Measurements from ENCODE around the gene SNAPC4.

The SNAPC4 gene, protein sequence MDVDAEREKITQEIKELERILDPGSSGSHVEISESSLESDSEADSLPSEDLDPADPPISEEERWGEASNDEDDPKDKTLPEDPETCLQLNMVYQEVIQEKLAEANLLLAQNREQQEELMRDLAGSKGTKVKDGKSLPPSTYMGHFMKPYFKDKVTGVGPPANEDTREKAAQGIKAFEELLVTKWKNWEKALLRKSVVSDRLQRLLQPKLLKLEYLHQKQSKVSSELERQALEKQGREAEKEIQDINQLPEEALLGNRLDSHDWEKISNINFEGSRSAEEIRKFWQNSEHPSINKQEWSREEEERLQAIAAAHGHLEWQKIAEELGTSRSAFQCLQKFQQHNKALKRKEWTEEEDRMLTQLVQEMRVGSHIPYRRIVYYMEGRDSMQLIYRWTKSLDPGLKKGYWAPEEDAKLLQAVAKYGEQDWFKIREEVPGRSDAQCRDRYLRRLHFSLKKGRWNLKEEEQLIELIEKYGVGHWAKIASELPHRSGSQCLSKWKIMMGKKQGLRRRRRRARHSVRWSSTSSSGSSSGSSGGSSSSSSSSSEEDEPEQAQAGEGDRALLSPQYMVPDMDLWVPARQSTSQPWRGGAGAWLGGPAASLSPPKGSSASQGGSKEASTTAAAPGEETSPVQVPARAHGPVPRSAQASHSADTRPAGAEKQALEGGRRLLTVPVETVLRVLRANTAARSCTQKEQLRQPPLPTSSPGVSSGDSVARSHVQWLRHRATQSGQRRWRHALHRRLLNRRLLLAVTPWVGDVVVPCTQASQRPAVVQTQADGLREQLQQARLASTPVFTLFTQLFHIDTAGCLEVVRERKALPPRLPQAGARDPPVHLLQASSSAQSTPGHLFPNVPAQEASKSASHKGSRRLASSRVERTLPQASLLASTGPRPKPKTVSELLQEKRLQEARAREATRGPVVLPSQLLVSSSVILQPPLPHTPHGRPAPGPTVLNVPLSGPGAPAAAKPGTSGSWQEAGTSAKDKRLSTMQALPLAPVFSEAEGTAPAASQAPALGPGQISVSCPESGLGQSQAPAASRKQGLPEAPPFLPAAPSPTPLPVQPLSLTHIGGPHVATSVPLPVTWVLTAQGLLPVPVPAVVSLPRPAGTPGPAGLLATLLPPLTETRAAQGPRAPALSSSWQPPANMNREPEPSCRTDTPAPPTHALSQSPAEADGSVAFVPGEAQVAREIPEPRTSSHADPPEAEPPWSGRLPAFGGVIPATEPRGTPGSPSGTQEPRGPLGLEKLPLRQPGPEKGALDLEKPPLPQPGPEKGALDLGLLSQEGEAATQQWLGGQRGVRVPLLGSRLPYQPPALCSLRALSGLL (N-terminal part only)

GRCh38 chr9:136400038-136400834 lies at the start of gene SNAPC4:
Gene SNAPC4, minus strand, starts transcription at chr9:136400170. Its CDS starts 1,742 bp downstream, at chr9:136398428.
- peak; percentile 4 for FAIRE-seq
- peak; percentile 91 for DNase-seq (ENCODE audit: insufficient read length, low spot score)

DNA sequence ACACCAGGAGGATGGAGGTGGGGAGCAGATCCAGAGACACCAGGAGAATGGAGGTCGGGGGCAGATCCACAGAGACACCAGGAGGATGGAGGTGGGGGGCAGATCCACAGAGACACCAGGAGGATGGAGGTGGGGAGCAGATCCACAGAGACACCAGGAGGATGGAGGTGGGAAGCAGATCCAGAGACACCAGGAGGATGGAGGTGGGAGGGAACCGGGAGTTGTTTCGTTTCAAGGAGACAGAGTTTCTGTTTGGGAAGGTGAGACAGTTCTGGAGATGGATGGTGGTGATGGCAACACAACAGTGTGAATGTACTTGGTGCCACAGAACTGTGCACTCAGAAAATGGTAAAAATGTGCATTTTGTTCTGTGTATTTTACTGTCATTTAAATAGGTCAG lies 48.7 kb upstream of the SNAPC4 start:
- FAIRE-seq (no peak), DNase-seq (ENCODE audit: insufficient read length, low spot score) (no peak)

DNA sequence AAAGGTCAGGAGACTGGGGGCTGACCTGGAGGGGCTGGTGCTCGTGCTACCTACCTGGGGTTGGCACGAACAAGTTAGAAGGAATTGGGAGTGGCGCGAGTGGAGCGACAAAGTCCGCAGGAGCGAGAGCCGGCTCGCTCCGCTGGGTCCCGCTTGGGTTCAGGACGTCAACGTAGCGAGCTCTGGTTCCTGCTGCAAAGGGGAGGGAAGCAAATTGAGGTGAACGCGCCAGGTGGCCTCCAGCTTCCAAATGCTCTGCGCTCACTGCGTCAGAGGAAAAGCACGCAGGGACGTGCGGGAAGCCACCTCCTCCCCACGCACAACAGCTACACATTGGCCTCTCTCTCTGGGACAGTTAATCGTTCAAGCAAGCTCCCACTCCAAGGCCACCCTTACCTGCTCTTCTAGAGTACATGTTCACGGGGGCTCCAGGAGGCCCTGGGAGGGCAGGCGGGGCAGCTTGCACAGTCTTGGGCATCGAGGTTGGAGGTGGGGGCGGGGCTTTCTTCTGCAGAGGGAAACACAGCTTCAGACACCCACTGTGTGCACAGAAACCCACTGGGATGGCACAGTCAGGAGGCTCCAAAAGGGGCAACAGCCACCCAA lies 47.3 kb upstream of the SNAPC4 start:
- DNase-seq (ENCODE audit: insufficient read length, low spot score) (no peak), FAIRE-seq (no peak)

DNA sequence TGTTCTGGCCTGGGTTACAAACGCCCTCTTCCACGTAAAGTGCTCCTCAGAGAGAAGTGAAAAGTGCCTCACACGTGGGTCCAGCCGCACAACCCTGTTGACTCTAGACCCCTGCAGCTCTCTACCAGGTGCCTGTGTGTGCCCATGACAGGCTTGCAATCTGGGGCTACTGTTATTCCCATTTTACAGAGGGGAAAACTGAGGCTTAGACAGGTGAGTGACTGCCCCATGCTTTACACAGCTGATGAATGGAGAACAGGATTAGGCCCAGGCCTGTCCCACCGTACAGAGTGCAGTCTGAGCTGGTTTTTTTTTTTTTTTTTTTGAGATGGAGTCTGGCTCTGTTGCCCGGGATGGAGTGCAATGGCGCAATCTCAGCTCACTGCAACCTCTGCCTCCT lies 45.8 kb upstream of the SNAPC4 start:
- no peak for FAIRE-seq
- no peak for DNase-seq (ENCODE audit: insufficient read length, low spot score)

- DNase-seq (ENCODE audit: insufficient read length, low spot score) (no peak), FAIRE-seq (no peak)
Measured at GRCh38 chr9:136444102-136444501, 44.1 kb upstream of the SNAPC4 start.

GRCh38 chr9:136443687-136444086 lies 43.7 kb upstream of the SNAPC4 start:
- DNase-seq (ENCODE audit: insufficient read length, low spot score) (no peak), FAIRE-seq (no peak)

GRCh38 chr9:136443087-136443486 lies 43.1 kb upstream of the SNAPC4 start:
- DNase-seq (ENCODE audit: insufficient read length, low spot score) (no peak), FAIRE-seq (no peak)

DNA sequence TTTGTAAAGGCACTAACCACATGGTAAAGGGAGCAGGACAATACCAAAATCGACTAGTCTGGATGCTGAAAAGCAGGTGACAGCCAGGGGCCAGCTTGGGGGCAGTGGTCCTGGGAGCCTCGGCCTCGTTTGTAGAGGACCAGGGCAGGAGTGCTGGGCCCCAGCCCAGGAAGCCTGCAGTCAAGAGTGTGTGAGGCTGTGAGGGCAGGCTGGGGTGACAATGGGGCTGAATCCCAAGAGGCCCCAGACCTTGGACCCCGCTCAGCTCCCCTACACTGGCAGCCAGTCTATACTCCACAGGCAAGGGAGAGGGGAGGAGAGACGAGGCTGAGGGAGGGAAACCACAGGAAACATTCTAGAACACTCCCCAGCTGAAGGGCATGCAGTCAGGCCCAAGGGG lies 42.3 kb upstream of the SNAPC4 start:
- no peak for FAIRE-seq

GRCh38 chr9:136441681-136442245 lies 41.8 kb upstream of the SNAPC4 start:
- no peak for FAIRE-seq
- no peak for DNase-seq (ENCODE audit: insufficient read length, low spot score)

More for the DNA sequence above, 42.3 kb upstream of the SNAPC4 start:
- DNase-seq (ENCODE audit: insufficient read length, low spot score), result no peak

DNA sequence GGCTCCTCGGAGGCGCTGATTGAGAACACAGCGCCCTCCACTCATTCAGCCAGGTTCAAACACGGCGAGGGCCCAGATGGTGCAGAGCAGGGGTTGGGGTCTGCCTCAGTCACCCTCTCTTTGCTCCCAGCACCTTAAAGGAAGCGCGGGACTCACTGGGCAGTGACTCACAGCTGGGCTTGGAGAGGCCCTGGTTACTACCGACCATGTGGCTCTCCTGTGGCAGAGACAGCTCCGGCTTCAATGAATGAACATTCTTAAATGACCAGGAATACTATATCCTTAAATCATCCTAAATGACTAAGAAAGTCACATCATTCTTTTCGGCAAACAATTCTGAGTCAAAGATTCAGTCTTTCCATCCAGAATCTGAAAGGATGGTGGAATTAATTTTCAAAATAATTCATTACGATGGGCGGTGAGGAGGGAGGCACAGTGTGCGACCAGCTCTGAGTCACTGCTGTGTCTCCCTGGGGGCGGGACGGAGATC lies 41.3 kb upstream of the SNAPC4 start:
- no peak for DNase-seq (ENCODE audit: insufficient read length, low spot score)
- no peak for FAIRE-seq

DNA sequence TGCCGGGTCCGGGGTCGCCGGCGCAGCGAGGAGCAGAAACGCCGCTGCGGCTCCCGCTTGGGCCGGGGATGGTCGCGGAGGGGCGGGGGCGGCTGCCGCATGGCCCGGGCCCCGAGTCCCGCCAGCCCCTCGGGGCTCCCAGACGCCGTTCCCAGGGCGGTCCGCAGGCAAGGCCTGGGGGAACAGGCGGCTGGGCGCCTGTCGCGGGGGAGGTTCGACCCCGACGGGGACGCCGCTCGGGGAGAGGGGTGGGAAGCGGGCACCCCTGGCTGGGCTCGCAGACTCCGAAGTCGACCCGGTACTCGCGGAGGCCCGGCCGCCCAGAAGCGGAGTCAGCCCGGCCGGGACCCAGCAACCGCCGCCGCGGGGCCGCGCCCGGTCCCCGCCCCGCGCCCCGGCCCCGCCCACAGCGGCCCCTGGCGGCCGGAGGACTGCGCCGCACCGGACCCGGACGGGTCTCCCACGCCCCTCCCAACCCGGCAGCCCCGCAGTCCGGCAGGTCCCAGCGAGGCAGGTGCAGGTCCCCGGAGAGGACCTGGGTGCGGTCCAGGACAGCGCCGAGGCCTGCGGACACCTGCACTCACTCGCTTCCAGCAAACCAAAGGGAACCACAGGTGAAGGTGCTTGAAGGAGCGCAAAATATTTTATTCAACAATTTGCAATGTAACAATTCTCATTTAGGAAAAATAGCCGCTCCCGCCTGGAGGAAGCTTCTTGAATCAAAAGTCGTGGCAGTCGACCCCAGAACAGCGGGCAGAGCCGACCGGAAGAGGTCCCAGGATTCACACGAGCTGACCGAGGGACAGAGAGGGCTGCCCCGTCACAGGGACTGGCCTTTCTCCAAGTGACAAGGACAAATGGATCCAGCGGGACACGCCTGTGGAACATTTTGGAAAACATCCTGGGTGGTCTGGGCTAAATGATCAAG lies 39.8 kb upstream of the SNAPC4 start, which contains the start of gene INPP5E:
Gene INPP5E (minus strand): TSS at position 365 of the 928 bp plus-strand sequence. CDS start 426 bp downstream, outside the sequence.
- DNase-seq (ENCODE audit: insufficient read length, low spot score) (peak; percentile 80), FAIRE-seq (peak; percentile 9)

DNA sequence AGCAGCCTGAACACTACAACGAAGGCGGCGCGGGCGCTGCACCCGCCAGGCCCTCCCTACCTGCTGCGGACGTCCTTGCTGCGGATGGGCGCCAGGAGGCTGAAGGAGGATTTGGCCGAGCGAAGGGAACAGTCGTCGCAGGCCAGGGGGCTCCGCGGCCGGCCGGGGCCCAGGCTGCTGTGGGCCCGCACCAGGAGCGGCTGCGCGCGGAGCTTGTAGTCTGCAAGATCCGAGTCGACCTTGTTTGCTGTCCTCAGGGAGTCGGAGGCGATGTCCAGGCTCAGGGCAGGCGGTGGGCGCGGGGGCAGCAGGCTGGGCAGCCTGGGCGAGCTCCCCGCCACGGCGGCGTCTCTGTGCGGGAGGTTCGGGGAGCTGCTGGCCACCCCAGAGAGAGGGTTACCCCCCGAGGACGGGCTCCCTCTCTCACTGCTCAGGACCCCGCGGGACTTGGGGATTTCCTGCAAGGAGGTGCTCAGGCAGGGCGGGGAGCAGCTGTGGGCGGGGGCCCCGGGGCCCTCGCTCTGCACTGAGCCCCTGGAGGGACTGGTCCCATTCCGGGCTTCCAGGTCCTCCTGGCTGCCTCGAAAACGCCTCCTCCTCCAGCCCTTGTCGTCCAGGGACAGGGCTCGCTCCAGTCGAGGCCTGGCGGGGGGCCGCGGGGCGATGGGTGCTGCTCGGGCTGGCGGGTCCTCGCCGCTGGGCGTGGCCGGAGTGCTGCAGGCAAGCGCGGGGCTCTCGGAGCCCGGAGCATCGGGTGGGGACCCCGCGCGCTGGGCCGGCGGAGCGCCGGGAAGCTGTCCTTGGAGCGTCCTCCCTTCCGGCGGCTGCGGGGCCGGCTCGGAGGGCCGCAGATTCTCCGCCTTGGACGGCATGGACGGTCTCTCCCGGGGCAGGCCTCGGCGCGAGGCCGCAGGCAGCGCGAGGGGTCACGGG lies 38.8 kb upstream of the SNAPC4 start:
- DNase-seq (ENCODE audit: insufficient read length, low spot score) (peak; percentile 28), FAIRE-seq (no peak)

GRCh38 chr9:136437839-136438547 lies 38.0 kb upstream of the SNAPC4 start:
- DNase-seq (ENCODE audit: insufficient read length, low spot score) (no peak), FAIRE-seq (no peak)

GRCh38 chr9:136437430-136437829 lies 37.5 kb upstream of the SNAPC4 start:
- no peak for FAIRE-seq
- no peak for DNase-seq (ENCODE audit: insufficient read length, low spot score)

DNA sequence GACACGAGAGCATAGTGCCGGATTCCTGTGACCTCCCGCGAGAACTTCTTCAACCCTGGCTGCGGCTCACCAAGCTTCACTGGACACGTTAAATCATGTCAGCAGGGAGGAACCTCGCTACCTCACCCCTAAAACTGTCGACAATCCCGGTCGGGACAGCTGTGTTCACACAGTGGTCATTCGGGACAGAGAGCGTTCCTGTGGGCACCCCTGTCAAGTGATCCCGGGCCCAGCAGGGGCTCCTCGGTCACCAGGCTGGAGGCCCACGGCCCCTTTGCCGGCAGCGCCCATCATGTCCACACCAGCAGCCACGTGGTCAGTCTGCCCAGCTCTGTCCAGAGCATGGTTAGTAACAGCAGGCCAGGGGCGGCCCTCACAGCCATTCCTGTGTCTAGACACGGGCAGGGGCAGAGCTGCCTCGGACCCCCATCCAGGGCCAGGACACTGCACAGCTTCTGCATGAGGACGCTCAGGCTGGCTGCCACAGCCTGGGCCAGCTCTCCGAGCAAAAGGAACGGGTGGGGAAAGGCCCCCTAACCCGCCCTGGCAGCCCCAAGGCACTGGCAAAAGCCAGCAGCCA lies 36.2 kb upstream of the SNAPC4 start:
- no peak for FAIRE-seq
- DNase-seq (ENCODE audit: insufficient read length, low spot score), result no peak
